ENCODE data around the gene MACROD2.

The MACROD2 gene

GRCh38 chr20:14583413-14583812, 588.1 kb downstream of the MACROD2 start:
- no peaks in the 10 kb centered on the region for H3K9me3 ChIP-seq (ENCODE audit: control insufficient read depth, insufficient read depth, low read depth, low read length)
- ChIA-PET CTCF (no interaction called here), POLR2A (no interaction called here)
- no peak overlapping the region for H3K27ac ChIP-seq (ENCODE audit: extremely low read depth, low read depth, low read length)
- H3K36me3 ChIP-seq (ENCODE audit: control insufficient read depth in 2 of 2, insufficient read depth in 1 of 2, low read length in 2 of 2): no peaks in the 10 kb centered on the region
- H3K4me3 ChIP-seq (ENCODE audit: low read depth, low read length): no peak overlapping the region
- TF ChIP-seq KLF8 (tag by site-specific recombination; IDR thresholded peaks at IDR 0.05) (0 out of 2 replicates have a peak, but pooled peaks have one; percentile 51), ZFP3 (tag by site-specific recombination; IDR thresholded peaks at IDR 0.05; ENCODE audit: low read depth) (no peak), ZXDB (tag by site-specific recombination; IDR thresholded peaks at IDR 0.05) (peak; percentile 37; the same call in 1 of the 2 replicates), SP3 (tag by site-specific recombination; IDR thresholded peaks at IDR 0.05) (0 out of 2 replicates have a peak, but pooled peaks have one; percentile 14), ZNF280C (tag by site-specific recombination; IDR thresholded peaks at IDR 0.05) (no peak), ATF2 (tag by site-specific recombination; IDR thresholded peaks at IDR 0.05; ENCODE audit: low read depth) (no peak), ZNF146 (tag by site-specific recombination; IDR thresholded peaks at IDR 0.05) (no peak), GLIS1 (tag by site-specific recombination; IDR thresholded peaks at IDR 0.05) (no peak), ZNF121 (tag by site-specific recombination; IDR thresholded peaks at IDR 0.05) (no peak)
- H3K4me1 ChIP-seq (ENCODE audit: control insufficient read depth, insufficient read depth, low read length): peaks cover 12% of the 10 kb centered on the region

- Histone ChIP-seq H3K4me3 (ENCODE audit: low read depth, low read length) (no peak overlapping the region), H3K4me1 (ENCODE audit: control insufficient read depth, insufficient read depth, low read length) (no peaks in the 10 kb centered on the region), H3K27ac (ENCODE audit: extremely low read depth, low read depth, low read length) (no peak overlapping the region), H3K36me3 (ENCODE audit: control insufficient read depth in 2 of 2, insufficient read depth in 1 of 2, low read length in 2 of 2) (no peaks in the 10 kb centered on the region), H3K9me3 (ENCODE audit: control insufficient read depth, insufficient read depth, low read depth, low read length) (no peaks in the 10 kb centered on the region)
- ChIA-PET CTCF (interaction anchor here (0.6 kb wide), 2 partner anchors 20 to 1604 kb away, joined by 3 read pairs; no protein-coding TSS in a partner anchor), POLR2A (no interaction called here)
- no peak for TF ChIP-seq ZNF398 (tag by site-specific recombination; IDR thresholded peaks at IDR 0.05)
- TF ChIP-seq ZNF513 (tag by site-specific recombination; IDR thresholded peaks at IDR 0.05): no peak
- no peak for TF ChIP-seq ZNF433 (tag by site-specific recombination; IDR thresholded peaks at IDR 0.05; ENCODE audit: low read depth)
- peak; percentile 67 for TF ChIP-seq SETDB1 (IDR thresholded peaks at IDR 0.05; ENCODE audit: insufficient read length, low read length)
Observed at GRCh38 chr20:14589383-14589782, 594.1 kb downstream of the MACROD2 start.

GRCh38 chr20:14595051-14595450, 599.7 kb downstream of the MACROD2 start:
- H3K4me1 ChIP-seq (ENCODE audit: control insufficient read depth, insufficient read depth, low read length): peaks cover 5% of the 10 kb centered on the region
- POLR2A ChIA-PET: no interaction called here
- H3K36me3 ChIP-seq (ENCODE audit: control insufficient read depth in 2 of 2, insufficient read depth in 1 of 2, low read length in 2 of 2): no peaks in the 10 kb centered on the region
- no peak overlapping the region for H3K27ac ChIP-seq (ENCODE audit: extremely low read depth, low read depth, low read length)
- CTCF ChIA-PET: no interaction called here
- no peak overlapping the region for H3K4me3 ChIP-seq (ENCODE audit: low read depth, low read length)
- H3K9me3 ChIP-seq (ENCODE audit: control insufficient read depth, insufficient read depth, low read depth, low read length): no peaks in the 10 kb centered on the region
- no peak for TF ChIP-seq GLI4 (tag by site-specific recombination; IDR thresholded peaks at IDR 0.05)
- TF ChIP-seq ZNF138 (tag by site-specific recombination; IDR thresholded peaks at IDR 0.05; ENCODE audit: borderline replicate concordance): no peak
- TF ChIP-seq ZNF2 (tag by site-specific recombination; IDR thresholded peaks at IDR 0.05): no peak
- TF ChIP-seq ZNF791 (tag by site-specific recombination; IDR thresholded peaks at IDR 0.05): no peak
- TF ChIP-seq ZNF837 (tag by site-specific recombination; IDR thresholded peaks at IDR 0.05): no peak
- TF ChIP-seq HOXA7 (CRISPR knock-in tag; IDR thresholded peaks at IDR 0.05; ENCODE audit: borderline replicate concordance): no peak
- TF ChIP-seq SP7 (tag by site-specific recombination; IDR thresholded peaks at IDR 0.05): no peak
- TF ChIP-seq ZNF214 (tag by site-specific recombination; IDR thresholded peaks at IDR 0.05; ENCODE audit: borderline replicate concordance): no peak
- TF ChIP-seq ZNF221 (tag by site-specific recombination; IDR thresholded peaks at IDR 0.05; ENCODE audit: borderline replicate concordance): no peak
- TF ChIP-seq ZNF747 (tag by site-specific recombination; IDR thresholded peaks at IDR 0.05): no peak
- no peak for TF ChIP-seq ZNF654 (tag by site-specific recombination; IDR thresholded peaks at IDR 0.05; ENCODE audit: low read depth)
- TF ChIP-seq ZNF585B (tag by site-specific recombination; IDR thresholded peaks at IDR 0.05): no peak
- TF ChIP-seq ZEB2 (tag by site-specific recombination; IDR thresholded peaks at IDR 0.05): no peak
- no peak for TF ChIP-seq ZNF561 (tag by site-specific recombination; IDR thresholded peaks at IDR 0.05; ENCODE audit: borderline replicate concordance)
- no peak for TF ChIP-seq ZNF501 (tag by site-specific recombination; IDR thresholded peaks at IDR 0.05)
